A549 (cell line): Measurements from ENCODE around the gene TTC1.
A peak's percentile ranks its signal among the peaks of the same experiment; 100 is the strongest.

Source experiments
- BHLHE40 ChIP-seq: IDR thresholded peaks from 2 replicates; pipeline ENCODE4 v1.6.1; 2012; ENCODE audit warnings: low read depth, low read length, inconsistent platforms
- CBX2 ChIP-seq: fragments of 200-600 bp; sonication (generic); IDR thresholded peaks from 2 replicates; pipeline ENCODE4 v1.6.1; 2016; ENCODE audit warnings: low read depth, mild to moderate bottlenecking, borderline replicate concordance
- CTCF ChIP-seq: fragments of >200 bp; sonication (Bioruptor Twin); formaldehyde crosslinking; IDR thresholded peaks from 3 replicates; pipeline ENCODE4 v1.5.1; 2016
- EHMT2 ChIP-seq: fragments of 200-600 bp; sonication (generic); IDR thresholded peaks from 2 replicates; pipeline ENCODE4 v1.6.1; 2016; ENCODE audit warnings: antibody characterized with exemption, low read depth, mild to moderate bottlenecking, moderate library complexity
- HMGXB4 ChIP-seq: fragments of 250-450 bp; sonication (Bioruptor Pico); IDR thresholded peaks from 2 replicates; pipeline ENCODE4 v1.5.0; 2021; ENCODE audit warnings: mild to moderate bottlenecking, moderate library complexity, borderline replicate concordance
- HOXA7 ChIP-seq: fragments of 250-450 bp; sonication (Bioruptor Pico); IDR thresholded peaks from 2 replicates; pipeline ENCODE4 v1.5.0; 2020; ENCODE audit warnings: mild to moderate bottlenecking, moderate library complexity
- MAFK ChIP-seq: fragments of 450-650 bp; IDR thresholded peaks from 2 replicates; pipeline ENCODE4 v1.6.1; 2014; ENCODE audit not compliant: partially characterized antibody
- MYC ChIP-seq: IDR thresholded peaks from 2 replicates; pipeline ENCODE4 v1.6.1; 2012; ENCODE audit warnings: mild to moderate bottlenecking, inconsistent platforms, low read length, improper control_type of control experiment, borderline replicate concordance
- RAD21 ChIP-seq, 2 experiments: fragments of >200 bp in 1 of 2; sonication (Bioruptor Twin) in 1 of 2; formaldehyde crosslinking in 1 of 2; IDR thresholded peaks in 1 of 2; conservative IDR thresholded peaks in 1 of 2; 2 replicates in 1 of 2; 3 replicates in 1 of 2; pipeline ENCODE4 v1.6.1; 2012 to 2018; ENCODE audit warnings: inconsistent platforms in 1 of 2
- RCOR1 ChIP-seq: fragments of 150-350 bp; IDR thresholded peaks from 2 replicates; pipeline ENCODE4 v1.6.1; 2014; ENCODE audit warnings: antibody characterized with exemption, low read length, low read depth
- RFX5 ChIP-seq: fragments of 450-650 bp; IDR thresholded peaks from 2 replicates; pipeline ENCODE4 v1.7.1; 2014; ENCODE audit warnings: antibody characterized with exemption, mild to moderate bottlenecking, moderate library complexity
- SMC3 ChIP-seq: fragments of >200 bp; sonication (Bioruptor Twin); formaldehyde crosslinking; IDR thresholded peaks from 3 replicates; pipeline ENCODE4 v1.6.1; 2018; ENCODE audit warnings: inconsistent platforms
- SREBF2 ChIP-seq: fragments of 450-650 bp; IDR thresholded peaks from 2 replicates; pipeline ENCODE4 v1.6.1; 2014; ENCODE audit warnings: mild to moderate bottlenecking, moderate library complexity

- TF ChIP-seq RAD21 (conservative IDR thresholded peaks at IDR 0.05 in 1 of 2, IDR thresholded peaks at IDR 0.05 in 1 of 2) = peak; percentile 95
- TF ChIP-seq MYC = no peak
- peak; percentile 80 for TF ChIP-seq CTCF
- no peak for TF ChIP-seq HMGXB4 (CRISPR knock-in tag)
- TF ChIP-seq CBX2 = no peak
- no peak for TF ChIP-seq MAFK
- TF ChIP-seq SMC3 = peak; percentile 97
- no peak for TF ChIP-seq HOXA7 (CRISPR knock-in tag)
- TF ChIP-seq BHLHE40 = no peak
- no peak for TF ChIP-seq RFX5
- no peak for TF ChIP-seq SREBF2
- no peak for TF ChIP-seq EHMT2
- no peak for TF ChIP-seq RCOR1
Measured at GRCh38 chr5:159987031-159987674, 21.8 kb upstream of the TTC1 start.
